HG02678 (cell line): ENCODE measurements around the gene NBPF4.
"Not testable (repeated sequence)": the region's sequence is repeated elsewhere in the genome, so short reads cannot be mapped to it uniquely, and the experiment has no call there.

Experiments
- ATAC-seq: cut with Tn5 transposase; IDR thresholded peaks from one replicate; pipeline ENCODE4 v1.9.1; 2021; ENCODE audit warnings: mild to moderate bottlenecking, moderate library complexity; ENCODE audit not compliant: unreplicated experiment

NBPF4 gene

DNA sequence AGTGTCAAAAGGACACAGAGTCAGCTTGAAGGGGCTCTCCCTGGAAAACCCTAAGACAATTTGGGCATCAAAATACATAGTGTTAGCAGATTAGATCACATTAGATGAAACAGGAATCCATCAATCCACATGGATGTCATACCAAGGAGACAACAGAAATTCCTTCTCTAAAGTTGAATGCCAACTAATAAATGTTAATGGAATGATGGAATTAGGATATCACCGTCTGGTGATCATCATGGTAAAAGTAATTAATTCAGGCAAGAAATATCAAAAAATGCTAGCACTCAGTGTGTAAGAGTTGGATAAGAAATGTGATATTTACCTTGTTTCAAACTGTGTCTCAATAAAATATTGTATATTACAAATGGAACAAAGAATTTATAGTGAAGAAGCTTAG lies 32.9 kb downstream of the NBPF4 start:
- no peak for ATAC-seq

- no peak for ATAC-seq
Observed at GRCh38 chr1:108209456-108210108, 34.3 kb downstream of the NBPF4 start.

- no peak for ATAC-seq
Observed at GRCh38 chr1:108208724-108209446, 35.0 kb downstream of the NBPF4 start.

GRCh38 chr1:108203582-108203981 lies 40.3 kb downstream of the NBPF4 start:
- not testable (repeated sequence) for ATAC-seq

- ATAC-seq: no peak
Observed at GRCh38 chr1:108201687-108202086, 42.2 kb downstream of the NBPF4 start.

DNA sequence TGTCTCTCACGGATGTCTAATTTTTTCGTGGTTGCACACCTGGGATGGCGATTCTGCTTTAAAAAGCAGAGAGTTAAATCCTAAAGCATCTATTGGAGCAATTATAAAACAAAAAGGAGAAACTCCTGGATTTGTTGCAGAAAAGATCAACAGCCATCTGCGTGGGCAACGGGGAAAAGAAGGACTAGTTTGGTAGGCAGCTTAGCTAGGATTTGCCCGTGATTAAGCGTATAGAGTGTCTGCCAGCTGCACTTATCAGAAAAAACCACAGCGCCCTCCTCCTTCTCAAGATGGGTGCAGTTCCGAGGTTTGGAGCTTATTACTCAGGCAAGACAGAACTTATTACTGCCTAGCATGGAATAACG lies 43.2 kb downstream of the NBPF4 start:
- ATAC-seq: no peak

GRCh38 chr1:108199781-108200686 lies 43.8 kb downstream of the NBPF4 start, which contains the start of gene SLC25A24:
Gene SLC25A24, minus strand, starts transcription at chr1:108200343. Its CDS starts 205 bp downstream, at chr1:108200138.
- peak; percentile 84 for ATAC-seq

- ATAC-seq: no peak
Observed at GRCh38 chr1:108199201-108199691, 44.6 kb downstream of the NBPF4 start.

GRCh38 chr1:108194051-108194450 lies 49.8 kb downstream of the NBPF4 start:
- ATAC-seq: no peak

DNA sequence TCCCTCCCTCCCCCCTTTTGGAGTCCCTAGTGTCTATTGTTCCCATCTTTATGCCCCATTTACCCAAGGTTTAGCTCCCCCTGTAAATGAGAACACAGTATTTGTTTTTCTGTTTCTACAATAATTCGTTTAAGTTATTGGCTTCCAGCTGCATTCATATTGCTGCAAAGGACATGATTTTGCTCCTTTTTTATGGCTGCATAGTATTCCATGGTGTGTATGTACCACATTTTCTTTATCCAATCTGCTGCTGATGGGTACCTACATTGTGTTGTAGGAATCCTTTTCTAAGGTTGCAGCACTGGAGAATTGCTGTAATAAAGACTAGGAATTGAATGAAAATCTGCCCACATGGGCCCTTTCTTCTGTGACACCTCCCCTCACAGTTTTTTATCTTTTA lies 50.5 kb downstream of the NBPF4 start:
- ATAC-seq: no peak

GRCh38 chr1:108192581-108192980 lies 51.3 kb downstream of the NBPF4 start:
- ATAC-seq: no peak

- no peak for ATAC-seq
Observed at GRCh38 chr1:108190686-108191416, 53.0 kb downstream of the NBPF4 start.

GRCh38 chr1:108190001-108190634 lies 53.8 kb downstream of the NBPF4 start:
- no peak for ATAC-seq

GRCh38 chr1:108188801-108189200 lies 55.1 kb downstream of the NBPF4 start:
- no peak for ATAC-seq

GRCh38 chr1:108182959-108183700 lies 60.7 kb downstream of the NBPF4 start:
- no peak for ATAC-seq

DNA sequence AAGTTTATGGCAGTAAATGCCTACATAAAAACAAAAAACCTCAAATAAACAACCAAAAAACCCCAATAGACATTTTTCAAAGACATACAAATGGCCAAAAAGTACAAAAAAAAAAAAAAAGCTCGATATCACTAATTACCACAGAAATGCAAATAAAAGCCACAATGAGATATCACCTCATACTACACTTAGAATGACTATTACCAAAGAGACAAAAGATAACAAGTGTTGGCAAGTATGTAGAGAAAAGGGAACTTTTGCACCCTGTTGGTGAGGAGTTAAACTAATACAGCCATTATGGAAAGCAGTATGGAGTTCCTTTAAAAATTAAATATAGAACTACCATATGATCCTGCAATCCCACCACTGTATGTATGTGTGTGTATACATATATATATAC lies 64.9 kb downstream of the NBPF4 start:
- no peak for ATAC-seq
